Heart left ventricle (tissue), 13 donors: ENCODE data around the gene NCKAP5L.

Experiments
- POLR2A ChIP-seq, 2 donors: fragments of 450-650 bp; IDR thresholded peaks; one replicate each; pipeline ENCODE4 v1.6.1; 2017; ENCODE audit warnings: antibody characterized with exemption in 2 of 2, mild to moderate bottlenecking in 2 of 2, moderate library complexity in 2 of 2
- TF ChIP-seq, protein P1 (sequence below), 12 donors: fragments of 200-600 bp; sonication (generic) in 4 of 12; IDR thresholded peaks; one replicate each; pipeline versions ENCODE4 v1.5.0 to v1.8.0; 2018 to 2022; ENCODE audit warnings: antibody characterized with exemption in 12 of 12, mild to moderate bottlenecking in 5 of 12
- donor health status: ischemic (EF 13 %, LVEDD 7.1; RV severe dilation, severe dysfunction).
- donor health status: DM: no; HTN: yes; CAD: no.
- donor health status: DM: no; HTN: no; CAD: no.
- donor health status: ischemic (EF 25% LVEDD 6.9; RV normal size, moderate dysfunction).
- donor health status: ischemic (EF 25% LVEDD 5.7; RV mildly dilated, moderate dysfunction).
- donor health status: ischemic (EF 35%, LVEDD 5.7; RV mildly dilated, moderate dysfunction).
- donor health status: nonischemic (EF 11% LVEDD 7.7; RV severe dilation, severe dysfunction).
- donor health status: DM: yes; HTN: yes; CAD: no.
- donor health status: PGD.
- donor health status: ischemic (EF 29% LVEDD 5.4; RV normal size, mild dysfunction).
- donor health status: nonischemic (EF 23%, LVEDD 6.1; RV moderate dilation, normal function).

DNA sequence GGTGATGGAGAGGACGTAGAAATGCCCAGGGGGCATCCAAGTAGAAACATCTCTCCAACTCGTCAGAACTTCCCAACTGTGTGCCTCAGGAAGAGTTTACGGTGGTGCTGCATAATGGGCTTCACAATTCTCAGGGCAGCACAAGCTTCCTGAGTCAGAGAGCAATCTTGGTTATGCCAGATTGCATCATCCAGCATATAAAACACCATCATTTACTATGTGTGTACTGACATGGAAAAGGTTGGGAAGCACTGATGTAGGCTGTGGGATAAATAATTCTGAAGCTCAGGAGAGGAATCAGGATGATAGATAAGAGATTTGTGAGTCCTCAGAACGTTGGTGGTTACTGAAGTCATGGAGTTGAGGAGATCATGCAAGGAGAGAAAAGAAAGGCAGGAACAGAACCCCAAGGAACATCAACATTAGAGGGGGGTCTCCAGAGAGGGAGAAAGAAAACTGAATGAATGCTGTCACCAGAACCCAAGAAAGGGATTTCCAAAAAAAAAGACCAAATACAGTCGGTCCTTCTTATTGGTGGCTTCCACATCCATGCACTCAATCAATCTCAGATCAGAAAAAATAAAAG is 4.7 kb upstream of the NCKAP5L start:
- no peak for TF ChIP-seq POLR2A (IDR thresholded peaks at IDR 0.05)
- TF ChIP-seq, protein P1, sequence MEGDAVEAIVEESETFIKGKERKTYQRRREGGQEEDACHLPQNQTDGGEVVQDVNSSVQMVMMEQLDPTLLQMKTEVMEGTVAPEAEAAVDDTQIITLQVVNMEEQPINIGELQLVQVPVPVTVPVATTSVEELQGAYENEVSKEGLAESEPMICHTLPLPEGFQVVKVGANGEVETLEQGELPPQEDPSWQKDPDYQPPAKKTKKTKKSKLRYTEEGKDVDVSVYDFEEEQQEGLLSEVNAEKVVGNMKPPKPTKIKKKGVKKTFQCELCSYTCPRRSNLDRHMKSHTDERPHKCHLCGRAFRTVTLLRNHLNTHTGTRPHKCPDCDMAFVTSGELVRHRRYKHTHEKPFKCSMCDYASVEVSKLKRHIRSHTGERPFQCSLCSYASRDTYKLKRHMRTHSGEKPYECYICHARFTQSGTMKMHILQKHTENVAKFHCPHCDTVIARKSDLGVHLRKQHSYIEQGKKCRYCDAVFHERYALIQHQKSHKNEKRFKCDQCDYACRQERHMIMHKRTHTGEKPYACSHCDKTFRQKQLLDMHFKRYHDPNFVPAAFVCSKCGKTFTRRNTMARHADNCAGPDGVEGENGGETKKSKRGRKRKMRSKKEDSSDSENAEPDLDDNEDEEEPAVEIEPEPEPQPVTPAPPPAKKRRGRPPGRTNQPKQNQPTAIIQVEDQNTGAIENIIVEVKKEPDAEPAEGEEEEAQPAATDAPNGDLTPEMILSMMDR (IDR thresholded peaks at IDR 0.05) = no peak
